GM13976 (cell line): ENCODE results near the gene ITPRIPL2.

Source experiments
- DNase-seq: peaks from one replicate; pipeline ENCODE4 v3.0.0; 2012; ENCODE audit warnings: low spot score
- CTCF ChIP-seq: IDR thresholded peaks from 2 replicates; pipeline ENCODE4 v1.5.1; 2012; ENCODE audit warnings: borderline replicate concordance, mild to moderate bottlenecking; ENCODE audit not compliant: insufficient read depth; ENCODE audit errors: extremely low read depth, missing control alignments, control extremely low read depth
- in situ Hi-C: fragments of 300-500 bp; cut with MboI; formaldehyde crosslinking; loops from one replicate; pipeline ENCODE4 v1.12.0; 2022; ENCODE audit warnings: low sequenced_read_pairs, mixed read lengths, inconsistent platforms; ENCODE audit not compliant: unreplicated experiment

The ITPRIPL2 gene

GRCh38 chr16:19128454-19129200 lies 14.9 kb downstream of the ITPRIPL2 start:
- in situ Hi-C loops: no loop called here
- no peak for DNase-seq
- TF ChIP-seq CTCF: no peak

GRCh38 chr16:19130385-19130784 lies 16.6 kb downstream of the ITPRIPL2 start:
- in situ Hi-C loops: no loop called here
- no peak for TF ChIP-seq CTCF
- no peak for DNase-seq

- in situ Hi-C loops: no loop called here
- TF ChIP-seq CTCF: no peak
- no peak for DNase-seq
Observed at GRCh38 chr16:19130852-19131824, 17.4 kb downstream of the ITPRIPL2 start.

- no peak for DNase-seq
- TF ChIP-seq CTCF: no peak
- in situ Hi-C loops: no loop called here
Observed at GRCh38 chr16:19131825-19132218, 18.1 kb downstream of the ITPRIPL2 start.

GRCh38 chr16:19132255-19132654 lies 18.5 kb downstream of the ITPRIPL2 start:
- no peak for TF ChIP-seq CTCF
- no peak for DNase-seq
- in situ Hi-C loops: no loop called here

GRCh38 chr16:19132898-19133297 lies 19.1 kb downstream of the ITPRIPL2 start:
- TF ChIP-seq CTCF: no peak
- no peak for DNase-seq
- in situ Hi-C loops: no loop called here
